Thyroid gland (tissue), 4 donors: ENCODE results near the gene KLF6. TPM values are rescaled to one million over a fixed set of nuclear protein-coding genes. Genes with fewer than 3 reads are reported as not detected.

Experiments used
- DNase-seq, 2 donors: peaks; one replicate each; pipeline ENCODE4 v3.0.0-alpha.2; 2019
- H3K27ac ChIP-seq, 3 donors: fragments of 200-600 bp; sonication (generic); 1 replicate in 2 of 3; 2 replicates in 1 of 3; pipeline ENCODE4 v1.5.1; 2016 to 2019; ENCODE audit warnings: mild to moderate bottlenecking in 1 of 3, moderate library complexity in 1 of 3
- H3K27me3 ChIP-seq: fragments of 200-600 bp; sonication (generic); one replicate; pipeline ENCODE4 v1.5.1; 2019
- H3K36me3 ChIP-seq, 2 donors: fragments of 200-600 bp; sonication (generic); one replicate each; pipeline ENCODE4 v1.5.1; 2016 to 2019
- H3K4me1 ChIP-seq, 2 donors: fragments of 200-600 bp; sonication (generic); one replicate each; pipeline ENCODE4 v1.5.1; 2017 to 2019
- H3K4me3 ChIP-seq, 3 donors: fragments of 200-600 bp; sonication (generic); replicated peaks in 1 of 3; 1 replicate in 2 of 3; 2 replicates in 1 of 3; pipeline ENCODE4 v1.5.1; 2016; ENCODE audit warnings: mild to moderate bottlenecking in 1 of 3
- H3K9me3 ChIP-seq: fragments of 200-600 bp; sonication (generic); one replicate; pipeline ENCODE4 v1.5.1; 2017
- CTCF ChIP-seq, 6 experiments: fragments of 200-600 bp in 3 of 6; fragments of 450-650 bp in 3 of 6; sonication (generic) in 3 of 6; IDR thresholded peaks; one replicate each; pipeline ENCODE4 v1.5.1; 2016 to 2019; ENCODE audit warnings: antibody characterized with exemption in 6 of 6, mild to moderate bottlenecking in 2 of 6, inconsistent platforms in 1 of 6, moderate library complexity in 1 of 6
- POLR2A ChIP-seq, 2 donors: fragments of 450-650 bp; IDR thresholded peaks; one replicate each; pipeline ENCODE4 v1.6.1; 2017; ENCODE audit warnings: antibody characterized with exemption in 2 of 2, mild to moderate bottlenecking in 2 of 2, moderate library complexity in 1 of 2
- WGBS, 2 donors: methylation state at CpG; one replicate each; pipeline ENCODE4 v1.1.5; 2017; 5-methylcytosine and 5-hydroxymethylcytosine counted together
- intact Hi-C: fragments of 100-400 bp; cut with DNase I; formaldehyde crosslinking; loops from one replicate; pipeline ENCODE4 v1.15.1; 2023
- total RNA-seq, 4 donors: library from RNA; depleted of rRNA; stranded (reverse); fragments of >200 nt; gene quantifications; one replicate each; pipeline ENCODE4 v1.2.3, GENCODE V29; 2016

Gene KLF6
- total RNA-seq, 4 donors from 2014 or later: 50.4 to 166 (median 103) TPM

- intact Hi-C loops: no loop called here
- H3K36me3 ChIP-seq: no peaks in the 10 kb centered on the region
- H3K4me3 ChIP-seq: no peak overlapping the region
- TF ChIP-seq POLR2A (IDR thresholded peaks at IDR 0.05): no peak
- no peak for TF ChIP-seq CTCF (IDR thresholded peaks at IDR 0.05)
- no peaks in the 10 kb centered on the region for H3K27me3 ChIP-seq
- DNase-seq: no peak
- no peaks in the 10 kb centered on the region for H3K9me3 ChIP-seq
- peaks cover 8 to 10% of the 10 kb centered on the region in 2 donors for H3K4me1 ChIP-seq
- 94 to 97% methylated on average over 7 of the region's 7 CpGs for WGBS, 2 donors
- peak overlapping the region in 2 of 3 donors; percentile 64 to 67 for H3K27ac ChIP-seq
These were observed 38.4 kb downstream of the KLF6 start for GRCh38 chr10:3746634-3747033.

GRCh38 chr10:3745521-3745920 is 39.5 kb downstream of the KLF6 start:
- H3K27me3 ChIP-seq: no peaks in the 10 kb centered on the region
- no peak for TF ChIP-seq CTCF (IDR thresholded peaks at IDR 0.05)
- no peak for TF ChIP-seq POLR2A (IDR thresholded peaks at IDR 0.05)
- no peak overlapping the region for H3K27ac ChIP-seq
- no peak for DNase-seq
- H3K9me3 ChIP-seq: no peaks in the 10 kb centered on the region
- no peaks in the 10 kb centered on the region for H3K36me3 ChIP-seq
- H3K4me1 ChIP-seq: peaks cover 6 to 8% of the 10 kb centered on the region in 2 donors
- intact Hi-C loops: no loop called here
- H3K4me3 ChIP-seq: no peak overlapping the region
- WGBS, 2 donors: 73 to 83% methylated on average over 4 of the region's 4 CpGs

- no peak for DNase-seq
- no peak overlapping the region for H3K4me3 ChIP-seq
These were observed 43.1 kb downstream of the KLF6 start for GRCh38 chr10:3741688-3742461.

GRCh38 chr10:3740157-3740871 is 44.7 kb downstream of the KLF6 start:
- intact Hi-C loops: no loop called here
- Histone ChIP-seq H3K4me1 (no peaks in the 10 kb centered on the region), H3K36me3 (no peaks in the 10 kb centered on the region), H3K27ac (no peak overlapping the region), H3K9me3 (no peaks in the 10 kb centered on the region), H3K27me3 (no peaks in the 10 kb centered on the region), H3K4me3 (no peak overlapping the region)
- 81 to 83% methylated on average over 5 of the region's 5 CpGs for WGBS, 2 donors
- TF ChIP-seq POLR2A (IDR thresholded peaks at IDR 0.05): no peak
- no peak for TF ChIP-seq CTCF (IDR thresholded peaks at IDR 0.05)
- DNase-seq: no peak

More at GRCh38 chr10:3741688-3742461, 43.1 kb downstream of the KLF6 start:
- Histone ChIP-seq H3K9me3 (no peaks in the 10 kb centered on the region), H3K27me3 (no peaks in the 10 kb centered on the region), H3K4me1 (no peaks in the 10 kb centered on the region), H3K36me3 (no peaks in the 10 kb centered on the region), H3K27ac (peak overlapping the region in 1 of 3 donors; percentile 13)
- intact Hi-C loops: no loop called here
- TF ChIP-seq CTCF (IDR thresholded peaks at IDR 0.05) (no peak), POLR2A (IDR thresholded peaks at IDR 0.05) (no peak)
- 74 to 78% methylated on average over 6 of the region's 6 CpGs for WGBS, 2 donors

GRCh38 chr10:3738855-3739350 is 46.1 kb downstream of the KLF6 start:
- intact Hi-C loops: no loop called here
- H3K36me3 ChIP-seq: no peaks in the 10 kb centered on the region
- H3K27ac ChIP-seq: no peak overlapping the region
- no peaks in the 10 kb centered on the region for H3K4me1 ChIP-seq
- no peaks in the 10 kb centered on the region for H3K27me3 ChIP-seq
- no peak for DNase-seq
- no peaks in the 10 kb centered on the region for H3K9me3 ChIP-seq
- WGBS, 2 donors: 95 to 96% methylated on average over 1 of the region's 1 CpG
- no peak overlapping the region for H3K4me3 ChIP-seq
- TF ChIP-seq CTCF (IDR thresholded peaks at IDR 0.05): no peak
- TF ChIP-seq POLR2A (IDR thresholded peaks at IDR 0.05): no peak
